NCI-H187 (cell line): ENCODE measurements around the gene NPTXR.

Source experiments
- DNase-seq, 2 experiments: peaks; one replicate each; lab custom pipeline; 2025; lab: John Stamatoyannopoulos, UW

Gene NPTXR

DNA sequence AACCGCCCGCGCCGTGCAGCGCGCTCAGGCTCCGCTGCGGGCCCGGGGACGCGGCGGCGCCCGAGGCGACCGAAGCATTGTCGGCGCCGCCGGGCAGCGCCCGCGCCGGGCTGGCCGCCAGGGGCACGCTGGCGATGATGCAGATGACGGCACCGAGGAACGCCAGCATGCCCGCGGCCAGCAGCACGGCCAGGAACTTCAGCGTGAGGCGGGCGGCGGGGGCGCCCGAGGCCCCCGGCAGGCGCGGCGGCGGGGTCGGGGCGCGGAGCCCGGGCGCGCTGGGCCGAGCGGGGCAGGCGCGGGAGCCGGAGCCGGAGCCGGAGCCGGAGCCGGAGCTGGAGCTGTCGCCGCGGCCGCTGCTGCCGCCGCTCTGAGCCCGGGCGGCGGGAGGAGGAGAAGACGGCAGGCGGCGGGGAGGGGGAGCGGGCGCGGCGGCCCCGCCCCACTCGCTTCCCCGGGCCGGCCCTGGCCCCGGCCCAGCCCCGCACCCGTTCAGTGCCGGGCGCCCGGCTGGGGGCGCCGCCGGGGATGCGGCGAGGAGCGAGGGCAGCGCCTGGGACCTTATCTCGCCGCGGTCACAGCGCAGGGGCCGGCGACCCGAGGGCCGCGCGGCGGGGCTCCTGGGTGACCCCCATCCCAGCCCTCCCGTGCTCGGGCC, at the start of gene NPTXR:
NPTXR (minus strand) TSS at position 372 of the 658 bp plus-strand sequence.
- DNase-seq = no peak

DNA sequence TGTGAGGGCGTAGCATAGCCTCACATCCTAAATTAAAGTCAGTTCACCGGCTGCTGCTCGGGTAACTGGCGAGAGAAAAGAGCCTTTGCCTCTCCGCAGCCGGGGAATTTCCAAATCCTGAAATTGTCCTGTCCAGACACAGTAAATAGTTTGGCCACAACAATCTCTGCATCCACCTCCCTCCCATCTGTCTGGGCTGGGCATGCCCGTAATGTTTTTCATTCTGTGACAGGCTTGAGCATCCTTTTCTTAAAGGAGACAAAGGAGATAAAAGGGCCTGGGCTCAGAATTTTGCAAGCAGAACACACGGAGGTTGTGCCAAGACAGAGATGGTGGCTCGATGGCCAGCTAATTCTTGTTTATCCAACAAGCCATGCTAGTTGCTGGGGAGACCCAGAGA, 47.4 kb upstream of the NPTXR start:
- DNase-seq = no peak

- no peak for DNase-seq
Measured at GRCh38 chr22:38890377-38890776, 46.5 kb upstream of the NPTXR start.

- DNase-seq = no peak
Measured at GRCh38 chr22:38886333-38886732, 42.5 kb upstream of the NPTXR start.

- DNase-seq = no peak
Measured at GRCh38 chr22:38882972-38883622, 39.3 kb upstream of the NPTXR start.

- no peak for DNase-seq
Measured at GRCh38 chr22:38881997-38882879, 38.4 kb upstream of the NPTXR start.

- DNase-seq = no peak
Measured at GRCh38 chr22:38881464-38881871, 37.6 kb upstream of the NPTXR start.

DNA sequence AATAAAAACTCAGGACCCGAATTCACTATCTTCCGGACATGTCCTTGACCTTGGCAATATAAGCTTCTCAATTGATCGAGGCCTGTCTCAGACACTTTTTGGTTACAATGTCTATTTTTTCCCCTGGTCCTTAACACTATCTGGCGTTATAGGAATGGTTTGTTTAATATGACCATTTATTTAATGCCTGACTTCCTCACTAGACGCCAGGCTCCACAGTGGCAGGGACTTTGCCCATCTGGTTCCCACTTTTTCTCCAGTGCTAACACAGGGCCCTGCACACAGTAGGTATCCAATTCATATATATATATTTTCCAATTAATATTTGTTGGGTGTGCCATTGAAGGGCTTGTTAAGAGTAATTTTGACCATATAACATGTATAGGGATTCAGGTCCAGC, 36.1 kb upstream of the NPTXR start:
- no peak for DNase-seq

DNA sequence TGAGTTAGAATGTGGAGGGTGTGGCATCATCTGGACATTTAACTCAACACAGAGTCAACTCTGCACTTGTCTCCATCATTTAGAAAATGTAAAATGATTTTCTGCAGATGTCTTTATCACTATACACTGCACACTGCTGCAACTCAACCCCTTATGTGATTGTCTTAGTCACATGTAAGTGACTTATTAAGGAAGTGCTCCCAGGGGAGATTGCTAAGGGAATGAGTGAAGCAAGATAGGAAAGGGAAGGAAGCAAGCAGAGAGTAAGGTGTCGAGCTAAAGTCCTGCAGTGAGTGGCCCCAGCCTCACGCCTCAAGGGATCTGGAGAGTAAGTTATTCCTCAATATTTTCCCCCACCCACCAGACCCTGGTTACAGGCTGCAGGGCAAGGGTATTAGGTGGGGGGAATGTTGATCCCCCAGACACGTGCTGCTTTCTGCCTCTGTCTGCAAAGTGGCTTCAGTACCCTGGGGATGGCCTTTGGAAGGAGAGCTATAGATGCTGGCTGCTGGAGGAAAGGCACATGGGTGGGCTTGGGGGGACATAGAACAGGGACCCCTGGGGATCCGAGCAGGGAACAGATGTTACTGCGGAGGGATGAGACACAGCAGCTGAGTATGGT, 35.4 kb upstream of the NPTXR start:
- no peak for DNase-seq

DNA sequence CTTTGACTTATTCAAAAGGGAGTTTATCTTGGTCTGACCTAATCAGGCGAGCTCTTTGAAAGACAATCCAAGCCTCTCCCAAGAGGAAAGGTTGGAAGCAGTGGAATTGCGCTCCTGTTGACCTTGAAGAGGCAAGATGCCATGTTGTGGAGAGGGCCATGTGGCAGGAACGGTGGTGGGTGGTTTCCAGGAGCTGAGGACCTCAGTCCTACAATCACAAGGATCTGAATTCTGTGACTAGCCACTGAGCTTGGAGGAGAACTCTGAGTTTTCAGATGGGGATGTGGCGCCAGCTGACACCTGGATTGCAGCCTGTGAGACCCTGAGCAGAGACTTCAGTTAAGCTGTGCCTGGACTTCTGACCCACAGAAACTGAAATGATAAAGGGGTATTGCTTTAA, 34.2 kb upstream of the NPTXR start:
- no peak for DNase-seq

GRCh38 chr22:38874529-38875222, 30.8 kb upstream of the NPTXR start:
- DNase-seq = no peak

GRCh38 chr22:38873469-38874411, 29.9 kb upstream of the NPTXR start:
- peak; percentile 56 to 74 for DNase-seq

- peak; percentile 20 to 46 for DNase-seq
Measured at GRCh38 chr22:38872831-38873248, 29.0 kb upstream of the NPTXR start.

- DNase-seq = peak; percentile 71 to 81
Measured at GRCh38 chr22:38872172-38872830, 28.5 kb upstream of the NPTXR start, which contains the start of gene CBX6. Gene CBX6 (minus strand): TSS chr22:38872216. CDS start chr22:38872190, 26 bp downstream.

DNA sequence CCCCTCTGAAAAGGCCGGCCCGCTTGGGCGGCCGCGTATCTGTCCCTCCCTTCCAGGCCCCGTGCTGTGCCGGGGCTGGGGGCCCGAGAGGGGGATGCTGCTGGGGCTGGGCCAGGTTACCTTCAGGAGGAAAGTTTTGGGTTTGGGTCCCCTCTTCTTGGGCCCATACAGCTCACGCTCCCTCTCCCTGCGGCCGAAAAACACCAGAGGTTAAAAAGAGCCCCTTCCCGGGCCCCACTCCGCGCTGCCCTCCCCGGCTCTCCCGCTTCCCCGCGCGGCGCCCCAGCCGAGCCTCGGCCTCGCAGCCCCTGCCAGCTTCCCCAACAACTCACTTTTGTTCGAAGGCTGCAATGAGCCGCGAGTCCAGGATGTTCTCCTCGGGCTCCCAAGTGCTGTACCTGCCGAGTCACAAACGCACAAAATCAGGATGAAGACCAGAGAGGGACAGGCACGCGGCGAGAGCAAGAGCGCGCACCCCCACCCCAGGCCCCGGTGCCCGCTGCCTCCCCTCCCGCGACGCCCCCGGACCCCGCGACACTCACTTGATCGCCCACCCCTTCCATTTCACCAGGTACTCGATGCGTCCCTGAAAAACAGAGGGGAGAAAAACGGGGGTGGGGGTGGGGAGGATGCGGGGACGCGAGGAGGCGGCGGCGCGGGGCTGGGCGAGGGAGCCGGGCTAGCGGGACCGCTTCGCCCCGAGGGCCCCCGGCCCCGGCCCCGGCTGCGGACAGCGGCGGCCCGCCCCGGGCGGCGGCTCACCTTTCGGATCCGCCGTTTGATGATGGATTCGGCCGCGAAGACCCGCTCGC, 27.7 kb upstream of the NPTXR start:
- DNase-seq = no peak

GRCh38 chr22:38870791-38871359, 27.0 kb upstream of the NPTXR start:
- DNase-seq = no peak

DNA sequence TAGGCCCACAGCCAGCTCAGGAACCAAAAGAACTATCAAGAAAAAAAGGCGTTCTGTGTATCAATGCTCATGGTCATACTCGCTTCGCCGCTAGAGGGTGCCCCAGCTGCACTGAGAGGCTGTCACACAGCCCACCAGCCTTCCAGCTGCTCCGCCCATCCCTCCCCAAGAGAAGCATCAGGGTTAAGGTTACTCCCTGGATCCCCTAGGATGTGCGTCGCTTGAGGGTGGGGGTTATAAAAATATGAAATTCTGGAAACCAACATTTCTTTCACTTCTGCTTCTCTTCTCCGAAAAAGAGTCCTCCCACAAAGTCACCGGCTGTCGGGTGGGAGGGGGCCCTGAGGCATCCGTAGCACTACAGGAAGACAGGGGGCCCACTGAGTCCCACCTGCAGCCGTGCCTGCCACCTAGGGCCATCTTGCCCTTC, 26.5 kb upstream of the NPTXR start:
- peak; percentile 18 to 46 for DNase-seq

DNA sequence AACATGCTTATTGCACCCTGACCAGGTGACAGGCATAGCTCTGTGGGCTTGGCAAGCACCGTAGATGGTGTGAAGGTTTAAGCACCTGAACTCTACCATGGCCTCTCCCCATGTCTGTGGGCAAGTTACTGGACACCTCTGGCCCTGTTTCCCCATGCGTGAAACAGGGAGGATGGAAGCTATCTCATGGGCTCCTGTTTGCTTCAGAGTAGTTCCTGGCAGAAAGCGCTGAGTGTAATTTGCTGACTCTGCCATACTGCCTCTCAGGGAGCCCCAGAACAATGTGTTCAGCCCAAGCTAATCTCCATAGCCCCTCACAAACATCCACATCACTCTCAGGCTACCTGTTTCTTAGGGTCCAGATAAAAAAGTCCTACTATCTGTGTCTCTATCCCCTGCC, 25.8 kb upstream of the NPTXR start:
- DNase-seq = no peak
